Prostate gland (tissue), 2 donors: ENCODE results near the gene TIMM8B. TPM values are rescaled to one million over a fixed set of nuclear protein-coding genes. Genes with fewer than 3 reads are reported as not detected.

ENCODE experiments used
- DNase-seq: peaks from one replicate; pipeline ENCODE4 v3.0.0-alpha.2; 2019; ENCODE audit warnings: low spot score
- H3K27ac ChIP-seq, 2 donors: fragments of 200-600 bp; sonication (generic); 2 replicates each; pipeline ENCODE4 v1.5.1; 2017 to 2019
- H3K27me3 ChIP-seq: fragments of 200-600 bp; sonication (generic); replicated peaks from 2 replicates; pipeline ENCODE4 v1.5.1; 2019; ENCODE audit not compliant: insufficient read depth
- H3K36me3 ChIP-seq, 2 donors: fragments of 200-600 bp; sonication (generic); 1 replicate in 1 of 2; 2 replicates in 1 of 2; pipeline versions ENCODE4 v1.5.1 to v1.8.1; 2017 to 2019
- H3K4me1 ChIP-seq: fragments of 200-600 bp; sonication (generic); replicated peaks from 2 replicates; pipeline ENCODE4 v1.5.1; 2019
- H3K4me3 ChIP-seq, 2 donors: fragments of 200-600 bp; sonication (generic); 2 replicates each; pipeline ENCODE4 v1.5.1; 2017 to 2019
- H3K9me3 ChIP-seq: fragments of 200-600 bp; sonication (generic); 2 replicates; pipeline ENCODE4 v1.5.1; 2017
- CTCF ChIP-seq, 4 experiments: fragments of 200-600 bp in 2 of 4; fragments of 450-650 bp in 2 of 4; sonication (generic) in 2 of 4; IDR thresholded peaks; 1 replicate in 3 of 4; 2 replicates in 1 of 4; pipeline ENCODE4 v1.5.1; 2016 to 2019; ENCODE audit warnings: antibody characterized with exemption in 4 of 4, mild to moderate bottlenecking in 2 of 4, moderate library complexity in 2 of 4
- POLR2A ChIP-seq: fragments of 450-650 bp; IDR thresholded peaks from one replicate; pipeline ENCODE4 v1.6.1; 2016; ENCODE audit warnings: antibody characterized with exemption, mild to moderate bottlenecking
- POLR2AphosphoS5 ChIP-seq: sonication (generic); formaldehyde crosslinking; IDR thresholded peaks from one replicate; pipeline ENCODE4 v1.6.1; 2017; ENCODE audit warnings: antibody characterized with exemption
- WGBS: methylation state at CpG from one replicate; pipeline ENCODE4 v1.1.5; 2018; 5-methylcytosine and 5-hydroxymethylcytosine counted together
- intact Hi-C: fragments of 100-400 bp; cut with DNase I; formaldehyde crosslinking; loops from one replicate; pipeline ENCODE4 v1.14.2; 2022
- total RNA-seq, 2 donors: library from RNA; depleted of rRNA; stranded (reverse); fragments of >200 nt; gene quantifications; one replicate each; pipeline ENCODE4 v1.1.0, GENCODE V29; 2016

TIMM8B gene
- total RNA-seq, 2 donors from 2014 or later, result 43.1 to 49.5 TPM

- no peaks in the 10 kb centered on the region for H3K4me1 ChIP-seq
- H3K27me3 ChIP-seq, result no peaks in the 10 kb centered on the region
- intact Hi-C loops, result no loop called here
- H3K9me3 ChIP-seq, result no peaks in the 10 kb centered on the region
- no peak for TF ChIP-seq POLR2AphosphoS5
- TF ChIP-seq CTCF (IDR thresholded peaks at IDR 0.05), result no peak
- TF ChIP-seq POLR2A, result no peak
- H3K27ac ChIP-seq, result no peak overlapping the region
- no peaks in the 10 kb centered on the region for H3K36me3 ChIP-seq
- WGBS, result 16% methylated on average over 1 of the region's 1 CpG
- no peak overlapping the region for H3K4me3 ChIP-seq
- DNase-seq, result no peak
Observed at GRCh38 chr11:112058103-112058502, 28.5 kb downstream of the TIMM8B start.

- Histone ChIP-seq H3K36me3 (peaks cover 0 to 6% of the 10 kb centered on the region in 2 donors), H3K4me3 (no peak overlapping the region), H3K27me3 (no peaks in the 10 kb centered on the region), H3K4me1 (no peaks in the 10 kb centered on the region), H3K9me3 (no peaks in the 10 kb centered on the region), H3K27ac (no peak overlapping the region)
- intact Hi-C loops, result no loop called here
- no peak for DNase-seq
- 89% methylated on average over 4 of the region's 4 CpGs for WGBS
- TF ChIP-seq POLR2A, result no peak
- TF ChIP-seq POLR2AphosphoS5, result no peak
- no peak for TF ChIP-seq CTCF (IDR thresholded peaks at IDR 0.05)
Observed at GRCh38 chr11:112057170-112057569, 29.4 kb downstream of the TIMM8B start.

- no peaks in the 10 kb centered on the region for H3K9me3 ChIP-seq
- H3K36me3 ChIP-seq, result peaks cover 0 to 8% of the 10 kb centered on the region in 2 donors
- H3K27ac ChIP-seq, result no peak overlapping the region
- no peaks in the 10 kb centered on the region for H3K4me1 ChIP-seq
- intact Hi-C loops, result no loop called here
- TF ChIP-seq POLR2AphosphoS5 (no peak), POLR2A (no peak), CTCF (IDR thresholded peaks at IDR 0.05) (no peak)
- 95% methylated on average over 3 of the region's 3 CpGs for WGBS
- H3K27me3 ChIP-seq, result no peaks in the 10 kb centered on the region
- no peak for DNase-seq
- no peak overlapping the region for H3K4me3 ChIP-seq
Observed at GRCh38 chr11:112051768-112052167, 34.8 kb downstream of the TIMM8B start.

GRCh38 chr11:112050721-112051120 is 35.8 kb downstream of the TIMM8B start:
- 88% methylated on average over 3 of the region's 3 CpGs for WGBS

More at GRCh38 chr11:112050721-112051120, 35.8 kb downstream of the TIMM8B start:
- Histone ChIP-seq H3K4me3 (no peak overlapping the region), H3K36me3 (peaks cover 0 to 8% of the 10 kb centered on the region in 2 donors), H3K27ac (no peak overlapping the region), H3K4me1 (no peaks in the 10 kb centered on the region), H3K9me3 (no peaks in the 10 kb centered on the region), H3K27me3 (no peaks in the 10 kb centered on the region)
- DNase-seq, result no peak
- TF ChIP-seq POLR2A (no peak), POLR2AphosphoS5 (no peak), CTCF (IDR thresholded peaks at IDR 0.05) (no peak)
- intact Hi-C loops, result no loop called here
